ENCODE results near the gene TMEM147.

Gene TMEM147

GRCh38 chr19:35524181-35524837 lies 21.1 kb upstream of the TMEM147 start:
- Histone ChIP-seq H3K27me3 (ENCODE audit: insufficient read depth, low read length, poor library complexity) (no peaks in the 10 kb centered on the region), H3K79me2 (ENCODE audit: insufficient read depth, low read length) (no peaks in the 10 kb centered on the region), H3K9me3 (ENCODE audit: insufficient read depth, low read length, severe bottlenecking) (no peaks in the 10 kb centered on the region), H3K36me3 (ENCODE audit: insufficient read depth, low read length) (no peaks in the 10 kb centered on the region), H3K4me2 (ENCODE audit: insufficient read depth, low read length) (no peak overlapping the region), H2AFZ (ENCODE audit: low read depth, low read length) (no peak overlapping the region), H3K27ac (ENCODE audit: low read length) (no peak overlapping the region), H3K4me1 (ENCODE audit: insufficient read depth, low read length) (no peaks in the 10 kb centered on the region), H3K9ac (ENCODE audit: low read depth, low read length) (no peak overlapping the region), H3K4me3 (ENCODE audit: low read depth in 1 of 2, low read length in 2 of 2) (no peak overlapping the region), H4K20me1 (ENCODE audit: insufficient read depth, low read length) (no peaks in the 10 kb centered on the region)
- no peak for DNase-seq
- no peak for TF ChIP-seq EZH2 (IDR thresholded peaks at IDR 0.05; ENCODE audit: borderline replicate concordance, low read depth, low read length, severe bottlenecking)
- TF ChIP-seq, protein P1, sequence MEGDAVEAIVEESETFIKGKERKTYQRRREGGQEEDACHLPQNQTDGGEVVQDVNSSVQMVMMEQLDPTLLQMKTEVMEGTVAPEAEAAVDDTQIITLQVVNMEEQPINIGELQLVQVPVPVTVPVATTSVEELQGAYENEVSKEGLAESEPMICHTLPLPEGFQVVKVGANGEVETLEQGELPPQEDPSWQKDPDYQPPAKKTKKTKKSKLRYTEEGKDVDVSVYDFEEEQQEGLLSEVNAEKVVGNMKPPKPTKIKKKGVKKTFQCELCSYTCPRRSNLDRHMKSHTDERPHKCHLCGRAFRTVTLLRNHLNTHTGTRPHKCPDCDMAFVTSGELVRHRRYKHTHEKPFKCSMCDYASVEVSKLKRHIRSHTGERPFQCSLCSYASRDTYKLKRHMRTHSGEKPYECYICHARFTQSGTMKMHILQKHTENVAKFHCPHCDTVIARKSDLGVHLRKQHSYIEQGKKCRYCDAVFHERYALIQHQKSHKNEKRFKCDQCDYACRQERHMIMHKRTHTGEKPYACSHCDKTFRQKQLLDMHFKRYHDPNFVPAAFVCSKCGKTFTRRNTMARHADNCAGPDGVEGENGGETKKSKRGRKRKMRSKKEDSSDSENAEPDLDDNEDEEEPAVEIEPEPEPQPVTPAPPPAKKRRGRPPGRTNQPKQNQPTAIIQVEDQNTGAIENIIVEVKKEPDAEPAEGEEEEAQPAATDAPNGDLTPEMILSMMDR (IDR thresholded peaks at IDR 0.05; ENCODE audit: borderline replicate concordance, extremely low read depth, low read length, poor library complexity, severe bottlenecking), result no peak
- no peak for ATAC-seq (ENCODE audit: insufficient read depth, low read depth)

DNA sequence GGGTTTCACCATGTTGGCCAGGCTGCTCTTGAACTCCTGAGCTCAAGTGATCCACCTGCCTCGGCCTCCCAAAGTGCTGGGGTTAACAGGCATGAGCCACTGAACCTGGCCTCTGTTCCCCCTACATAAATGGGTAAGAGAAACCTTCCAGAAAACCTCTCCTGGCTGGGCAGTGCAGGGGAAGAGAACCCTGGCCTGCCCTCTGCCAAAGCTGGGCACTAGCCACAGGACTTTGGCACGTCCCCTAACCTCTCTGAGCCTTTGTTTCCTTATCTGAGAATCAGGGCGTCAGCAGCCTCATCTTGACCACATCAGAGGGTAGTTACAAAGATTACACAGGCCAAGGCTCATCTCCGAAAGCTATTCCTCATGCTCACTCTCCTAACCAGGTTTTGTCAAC lies 19.6 kb upstream of the TMEM147 start:
- TF ChIP-seq, protein P1 (IDR thresholded peaks at IDR 0.05; ENCODE audit: borderline replicate concordance, extremely low read depth, low read length, poor library complexity, severe bottlenecking), result no peak
- TF ChIP-seq EZH2 (IDR thresholded peaks at IDR 0.05; ENCODE audit: borderline replicate concordance, low read depth, low read length, severe bottlenecking), result no peak
- Histone ChIP-seq H3K36me3 (ENCODE audit: insufficient read depth, low read length) (no peaks in the 10 kb centered on the region), H3K9ac (ENCODE audit: low read depth, low read length) (no peak overlapping the region), H3K4me3 (ENCODE audit: low read depth in 1 of 2, low read length in 2 of 2) (no peak overlapping the region), H3K27ac (ENCODE audit: low read length) (no peak overlapping the region), H4K20me1 (ENCODE audit: insufficient read depth, low read length) (no peaks in the 10 kb centered on the region), H3K27me3 (ENCODE audit: insufficient read depth, low read length, poor library complexity) (no peaks in the 10 kb centered on the region), H3K79me2 (ENCODE audit: insufficient read depth, low read length) (no peaks in the 10 kb centered on the region), H3K4me1 (ENCODE audit: insufficient read depth, low read length) (no peaks in the 10 kb centered on the region), H2AFZ (ENCODE audit: low read depth, low read length) (no peak overlapping the region), H3K4me2 (ENCODE audit: insufficient read depth, low read length) (no peak overlapping the region), H3K9me3 (ENCODE audit: insufficient read depth, low read length, severe bottlenecking) (no peaks in the 10 kb centered on the region)
- no peak for ATAC-seq (ENCODE audit: insufficient read depth, low read depth)
- no peak for DNase-seq

DNA sequence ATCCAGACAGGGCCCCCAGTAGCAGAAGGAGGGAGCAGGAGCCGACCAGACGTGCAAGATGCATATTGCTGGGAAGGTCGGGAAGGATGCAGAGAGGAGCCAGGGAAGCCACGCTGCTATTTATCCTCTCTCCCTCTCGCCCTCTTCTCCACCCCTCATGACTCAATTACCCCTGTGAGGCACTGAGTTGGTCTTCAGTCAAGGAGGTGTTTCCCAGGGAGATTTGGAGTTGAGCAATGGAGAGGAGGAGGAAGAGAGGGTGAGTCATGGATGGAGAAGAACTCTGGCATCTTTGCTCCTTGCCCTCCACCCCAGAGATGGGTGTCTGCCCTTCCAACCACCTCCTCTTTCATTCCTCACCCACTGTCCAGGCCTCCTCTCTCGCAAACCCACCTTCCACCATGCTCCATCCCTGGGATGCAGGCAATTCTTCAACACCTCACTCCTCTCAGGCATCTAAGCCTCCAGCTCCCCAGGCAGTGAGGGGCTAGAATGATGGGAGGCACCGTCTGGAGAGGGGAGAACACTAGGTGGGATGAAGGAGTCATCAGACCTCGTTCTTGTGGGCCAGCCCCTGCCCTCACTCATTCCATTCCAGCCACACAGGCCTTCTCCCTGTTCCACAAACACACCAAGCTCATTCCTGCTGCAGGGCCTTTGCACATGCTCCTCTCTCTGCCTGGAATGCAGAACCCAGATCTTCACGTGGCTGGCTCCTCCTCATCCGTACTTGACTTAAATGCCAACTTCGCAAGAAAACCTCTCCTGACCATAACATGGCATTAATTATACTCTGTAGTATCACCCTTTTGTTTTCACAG lies 17.0 kb upstream of the TMEM147 start, which contains the start of gene SBSN:
SBSN (minus strand) TSS at position 94 of the 821 bp plus-strand sequence; CDS start at position 64, 30 bp downstream.
- Histone ChIP-seq H3K36me3 (ENCODE audit: insufficient read depth, low read length) (no peaks in the 10 kb centered on the region), H3K9ac (ENCODE audit: low read depth, low read length) (no peak within 1 kb of the TSS), H3K4me3 (ENCODE audit: low read depth in 1 of 2, low read length in 2 of 2) (no peak within 1 kb of the TSS), H3K79me2 (ENCODE audit: insufficient read depth, low read length) (no peaks in the 10 kb centered on the region), H3K4me2 (ENCODE audit: insufficient read depth, low read length) (no peak within 1 kb of the TSS), H3K27me3 (ENCODE audit: insufficient read depth, low read length, poor library complexity) (no peaks in the 10 kb centered on the region), H3K4me1 (ENCODE audit: insufficient read depth, low read length) (no peaks in the 10 kb centered on the region), H3K27ac (ENCODE audit: low read length) (no peak within 1 kb of the TSS), H4K20me1 (ENCODE audit: insufficient read depth, low read length) (no peaks in the 10 kb centered on the region), H3K9me3 (ENCODE audit: insufficient read depth, low read length, severe bottlenecking) (no peaks in the 10 kb centered on the region), H2AFZ (ENCODE audit: low read depth, low read length) (no peak within 1 kb of the TSS)
- TF ChIP-seq, protein P1 (IDR thresholded peaks at IDR 0.05; ENCODE audit: borderline replicate concordance, extremely low read depth, low read length, poor library complexity, severe bottlenecking), result no peak
- no peak for TF ChIP-seq EZH2 (IDR thresholded peaks at IDR 0.05; ENCODE audit: borderline replicate concordance, low read depth, low read length, severe bottlenecking)
- ATAC-seq (ENCODE audit: insufficient read depth, low read depth) (no peak), DNase-seq (no peak)

All from DND-41 (cell line).